NCI-H446 treated with DMSO at 0.1 percent for 48 hours (cell line): ENCODE measurements around the gene ANKS1A.
A peak's percentile ranks its signal among the peaks of the same experiment; 100 is the strongest.
"Not testable (repeated sequence)": the region's sequence is repeated elsewhere in the genome, so short reads cannot be mapped to it uniquely, and the experiment has no call there.

Experiments
- DNase-seq: peaks from one replicate; lab custom pipeline; 2025; lab: John Stamatoyannopoulos, UW

ANKS1A gene

GRCh38 chr6:35084511-35085203 is 195.6 kb downstream of the ANKS1A start:
- no peak for DNase-seq

DNA sequence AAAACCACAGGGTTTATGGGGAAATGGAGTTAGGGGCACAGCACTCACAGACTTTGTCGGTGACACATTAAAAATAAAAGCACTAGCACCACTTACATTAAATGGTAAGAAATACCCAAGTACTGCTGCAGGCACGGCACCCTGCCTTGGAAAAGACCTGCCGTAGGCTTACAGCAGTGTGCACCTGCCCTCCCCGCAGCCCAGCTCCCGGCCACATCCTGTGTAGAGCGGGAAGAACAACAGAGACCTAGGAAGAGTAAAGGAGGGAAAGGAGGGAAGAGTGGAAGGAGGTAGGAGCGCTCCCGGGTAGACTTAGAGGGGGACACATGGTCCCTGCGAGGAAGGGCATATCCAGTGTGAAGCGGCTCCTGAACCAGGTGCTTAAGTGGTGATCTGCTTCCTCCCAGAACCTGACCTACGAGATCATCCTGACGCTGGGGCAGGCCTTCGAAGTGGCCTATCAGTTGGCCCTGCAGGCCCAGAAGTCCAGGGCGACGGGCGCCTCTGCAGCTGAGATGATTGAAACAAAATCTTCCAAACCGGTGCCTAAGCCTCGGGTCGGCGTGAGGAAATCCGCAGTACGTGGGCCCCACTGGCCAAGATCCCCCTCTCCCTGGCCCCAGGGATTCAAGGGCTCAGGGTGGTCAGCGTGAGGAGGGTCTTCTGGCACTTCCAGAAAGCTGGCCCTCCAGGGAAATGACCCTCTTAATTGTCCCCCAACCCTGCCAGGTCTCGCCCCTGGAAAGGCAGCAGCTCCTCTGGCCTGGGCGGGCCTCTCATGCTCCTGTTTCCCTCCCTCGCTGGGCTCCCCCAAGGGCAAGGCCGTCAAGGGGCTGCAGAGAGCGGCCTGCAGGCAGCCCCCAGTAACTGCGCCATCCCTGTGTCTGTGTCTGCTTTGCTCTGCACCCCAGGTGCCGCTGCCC is 196.6 kb downstream of the ANKS1A start:
- no peak for DNase-seq

DNA sequence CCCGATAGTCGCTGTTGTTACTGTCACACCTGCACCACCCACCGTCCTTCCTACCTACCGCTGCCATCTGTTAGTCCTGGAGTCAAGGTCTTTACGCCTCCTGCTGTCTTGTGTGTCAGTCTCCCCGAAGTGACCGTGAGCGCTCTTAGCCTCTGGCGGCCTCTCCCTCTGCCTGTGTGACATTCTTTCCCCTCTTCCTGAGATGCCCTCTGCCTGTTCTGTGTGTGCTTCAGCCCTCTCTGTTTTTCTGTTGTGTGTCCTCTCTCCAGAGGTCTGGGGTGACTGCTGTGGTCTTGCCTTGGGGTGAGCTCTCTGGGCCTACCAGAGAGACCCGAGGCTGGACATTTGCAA is 197.2 kb downstream of the ANKS1A start:
- DNase-seq, result no peak

DNA sequence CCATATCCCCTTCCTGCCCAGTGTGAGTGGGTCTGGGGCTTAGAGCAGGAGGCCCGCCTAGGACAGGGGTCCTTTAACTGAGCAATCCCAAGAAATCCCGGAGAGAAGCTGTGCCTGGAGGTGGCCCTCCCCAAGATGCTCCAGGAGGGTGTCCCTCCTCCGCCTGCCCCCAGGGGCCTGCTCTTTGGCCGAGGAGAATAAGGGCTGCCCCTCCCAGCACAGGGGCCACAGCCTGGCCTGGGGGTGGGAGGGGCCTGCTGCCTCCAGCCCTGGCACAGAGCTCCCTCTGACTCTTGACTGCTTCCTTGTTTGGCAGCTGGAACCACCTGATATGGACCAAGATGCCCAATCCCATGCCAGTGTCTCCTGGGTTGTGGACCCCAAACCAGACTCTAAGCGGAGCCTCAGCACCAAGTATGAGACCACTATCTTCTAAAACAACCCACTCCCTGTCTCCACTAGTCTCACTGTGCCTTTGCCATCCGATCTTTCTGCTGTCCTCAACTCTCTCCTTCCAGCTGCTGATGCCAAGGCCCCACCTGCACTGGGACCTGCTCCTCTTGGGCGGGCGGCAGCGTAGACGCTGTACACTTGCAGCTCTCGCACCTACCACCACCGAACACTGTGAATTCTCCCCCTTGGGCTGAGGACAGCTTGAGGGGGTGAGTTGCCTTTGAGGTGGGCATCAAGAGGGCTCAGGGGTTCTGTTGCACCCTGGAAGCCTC is 197.7 kb downstream of the ANKS1A start:
- no peak for DNase-seq

DNA sequence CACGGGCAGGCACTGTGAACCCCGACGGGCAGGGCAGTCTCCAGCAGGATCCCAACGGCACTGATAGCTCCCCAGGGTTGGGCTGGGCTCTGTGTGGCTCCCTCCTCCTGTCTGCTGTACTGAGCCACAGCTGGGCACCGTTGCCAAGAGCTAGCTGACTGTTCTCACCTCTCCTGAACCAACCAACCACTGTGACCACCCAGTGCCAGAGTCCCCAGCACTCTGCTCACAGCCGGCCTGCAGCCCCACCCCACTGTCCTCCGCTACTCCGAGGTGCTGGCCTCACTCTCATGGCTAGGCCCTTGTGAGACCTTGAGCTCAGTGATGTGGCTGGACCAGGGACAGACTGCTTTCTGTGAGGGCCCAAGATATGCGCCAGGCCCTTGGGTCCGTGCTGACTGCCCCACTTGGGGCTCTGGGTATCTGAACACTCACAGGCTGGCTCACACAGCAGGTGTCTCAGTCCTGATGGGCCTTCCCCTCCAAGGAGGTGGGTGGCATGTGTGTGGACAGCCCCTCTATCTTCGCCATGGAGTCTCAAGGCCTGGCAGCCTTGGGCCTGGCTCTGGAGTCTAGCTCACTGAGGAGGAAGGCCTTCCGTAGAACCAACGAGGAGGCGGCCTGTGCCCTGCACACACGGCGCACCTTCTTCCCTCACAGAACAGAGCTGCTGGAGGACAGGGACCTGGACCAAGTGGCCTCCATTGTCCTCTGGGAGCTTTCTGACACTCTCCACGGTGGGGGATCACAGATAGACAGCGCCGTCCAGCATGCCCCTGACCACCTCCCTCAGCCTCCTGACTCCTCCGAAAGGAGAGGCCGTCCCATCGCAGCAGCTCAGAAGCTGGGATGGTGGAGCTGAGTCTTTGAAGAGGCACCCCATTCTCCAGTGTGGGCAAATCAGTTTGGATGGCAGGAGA is 198.6 kb downstream of the ANKS1A start:
- no peak for DNase-seq

DNA sequence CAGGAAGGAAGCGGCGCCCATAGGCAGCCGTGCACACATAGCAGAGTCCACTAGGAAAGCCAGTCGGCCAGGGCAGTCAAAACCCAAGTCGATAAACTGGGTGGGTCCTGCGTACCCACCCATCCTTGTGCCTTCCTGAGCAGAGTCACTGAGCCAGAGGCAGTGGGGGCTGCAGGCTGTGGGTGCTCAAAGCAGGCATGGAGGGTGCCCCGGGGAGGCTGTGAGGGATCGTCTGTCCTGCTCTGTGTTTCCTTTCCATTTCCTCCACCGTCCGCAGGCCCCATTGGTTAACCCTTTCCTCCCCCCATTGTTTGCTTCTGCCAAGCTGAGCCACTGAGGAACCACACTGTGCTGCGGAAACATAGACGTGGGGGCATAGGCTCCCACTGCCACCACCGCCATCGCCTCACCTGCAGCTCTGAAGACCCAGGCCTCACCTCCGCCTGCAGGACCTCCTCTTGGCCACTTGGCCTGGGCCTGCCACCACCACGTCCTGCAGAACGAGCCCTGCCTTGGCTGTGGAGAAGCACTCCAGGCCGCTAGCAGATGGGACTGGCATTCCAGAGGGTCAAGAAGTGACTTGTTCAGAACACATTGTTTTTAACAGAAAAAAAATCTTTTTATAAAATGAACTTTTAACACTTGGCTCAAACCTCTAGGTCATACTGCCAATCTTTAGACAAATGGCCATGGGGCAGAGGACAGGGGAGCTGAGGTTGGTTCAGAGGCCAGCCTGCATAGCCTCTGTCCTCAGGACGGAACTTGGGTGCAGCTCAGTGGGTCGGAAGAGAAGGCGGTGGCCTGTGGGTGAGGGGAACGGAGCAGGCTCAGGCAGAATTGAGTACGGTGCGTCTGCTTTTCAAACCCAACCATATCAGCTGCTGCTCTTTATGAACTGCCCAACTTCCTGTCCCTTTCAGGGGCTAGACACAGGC is 199.5 kb downstream of the ANKS1A start:
- no peak for DNase-seq

DNA sequence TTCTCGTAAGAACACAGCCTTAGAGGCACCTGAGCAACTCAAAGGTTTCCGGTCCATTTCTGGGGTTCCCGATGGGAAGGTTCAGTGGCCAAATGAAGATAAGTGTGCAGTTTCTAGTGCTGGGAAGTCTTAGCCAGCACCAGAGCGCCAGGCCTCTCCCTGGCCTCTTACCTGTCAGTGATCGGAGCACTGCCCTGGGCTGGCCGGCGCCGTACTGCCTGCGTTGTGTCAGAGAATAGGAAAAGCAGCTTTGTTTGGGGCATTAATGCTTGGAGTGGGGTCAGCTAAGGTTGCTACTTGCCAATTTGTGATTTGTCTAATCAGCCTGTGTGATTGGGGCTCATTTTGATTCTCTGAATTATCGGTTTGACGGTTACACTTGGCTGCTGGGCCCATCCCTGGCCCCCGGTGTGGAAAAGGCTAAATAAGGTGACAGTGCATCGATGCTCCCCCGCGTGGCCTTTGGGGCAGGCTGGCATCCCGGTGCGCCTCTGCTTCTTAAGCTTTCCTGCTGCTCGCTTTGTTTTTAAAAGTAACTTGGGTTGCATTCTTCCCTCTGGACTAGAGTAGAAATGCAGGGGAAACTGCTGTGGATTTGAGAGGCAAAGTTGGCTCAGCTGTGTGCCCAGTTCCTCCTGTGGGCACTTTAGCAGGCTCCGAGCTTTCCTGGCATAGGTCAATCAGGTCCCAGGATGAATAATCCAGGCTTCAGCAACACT is 200.3 kb downstream of the ANKS1A start:
- no peak for DNase-seq

DNA sequence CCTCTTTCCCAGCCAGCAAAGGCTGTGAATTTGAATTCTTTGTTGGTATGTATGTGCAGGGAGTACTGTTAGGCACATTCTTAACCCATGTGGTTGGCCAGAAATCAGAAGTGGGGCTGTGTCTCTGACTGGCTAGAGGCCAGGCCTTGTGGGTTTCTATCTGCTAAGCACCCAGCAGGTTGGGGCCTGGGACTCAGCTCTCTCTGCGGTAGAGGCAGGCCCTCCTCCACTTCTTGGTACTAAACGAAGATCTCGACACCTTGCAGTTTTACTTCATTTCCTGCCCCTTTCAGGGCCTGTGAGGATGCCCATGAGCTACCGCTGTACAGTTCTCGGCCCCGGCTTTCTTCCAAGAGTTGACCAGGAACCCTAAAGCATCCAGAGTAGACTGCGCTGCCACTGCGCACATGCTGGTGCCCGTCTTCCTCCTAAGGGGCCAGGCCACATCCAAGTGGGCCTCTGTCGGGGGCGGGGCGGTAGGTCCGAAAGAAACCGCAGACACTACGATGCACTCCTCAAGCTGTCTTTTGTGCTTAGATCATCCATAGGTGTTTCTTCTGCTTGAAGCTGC is 201.0 kb downstream of the ANKS1A start:
- DNase-seq, result no peak

DNA sequence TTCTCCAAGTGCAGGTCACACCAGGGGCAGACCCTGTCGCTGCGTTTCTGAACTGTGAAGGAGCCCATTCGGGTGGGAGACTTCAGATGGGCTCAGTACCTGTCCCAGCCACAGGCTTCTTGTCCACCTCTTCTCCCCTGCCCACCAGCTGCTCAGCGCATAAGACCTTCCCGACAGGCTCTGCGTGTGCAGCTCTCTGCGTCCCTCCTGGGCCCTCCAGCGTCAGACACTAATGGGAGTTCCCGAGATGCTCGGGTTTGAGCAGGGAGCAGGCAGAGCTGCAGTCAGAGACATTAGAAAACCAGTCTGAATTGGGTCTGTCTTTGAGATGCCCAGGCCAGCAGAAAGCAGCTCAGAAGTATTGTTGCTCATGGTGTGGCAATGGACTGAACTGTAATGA is 201.7 kb downstream of the ANKS1A start:
- DNase-seq, result no peak

DNA sequence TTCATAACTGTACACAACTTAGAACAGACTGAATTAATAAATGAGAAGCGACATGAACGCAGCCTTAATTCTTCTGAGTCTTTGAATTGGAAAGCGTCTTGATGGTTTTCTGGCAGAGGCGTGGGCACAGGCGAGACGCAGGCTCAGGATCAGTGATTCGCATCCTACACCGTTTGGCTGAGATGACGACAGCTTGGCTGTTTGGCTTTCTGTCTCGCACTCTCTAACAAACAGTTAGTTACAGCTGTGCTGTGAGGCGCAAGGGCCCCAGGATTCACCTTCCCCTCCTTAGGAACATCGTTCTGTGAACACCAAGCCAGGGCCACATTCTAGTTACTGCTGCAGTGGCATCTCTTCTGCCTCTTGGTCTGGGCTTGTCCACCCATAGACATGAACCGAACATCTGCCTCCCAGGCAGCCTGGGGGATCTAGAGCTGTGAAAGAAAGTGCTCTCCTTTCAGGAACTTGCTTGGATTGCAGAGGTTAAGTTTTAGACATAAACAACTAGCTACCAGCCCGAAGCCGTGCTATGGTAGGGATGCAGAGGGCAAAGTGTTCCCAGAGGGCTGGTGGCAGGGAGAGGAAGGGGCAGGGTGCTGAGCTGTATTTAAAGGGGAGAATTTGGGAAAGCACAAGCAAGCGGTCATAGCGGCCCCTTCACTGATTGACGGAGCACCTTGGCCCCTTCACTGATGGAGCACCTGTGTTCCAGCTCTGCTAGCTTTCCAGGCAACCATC is 202.5 kb downstream of the ANKS1A start:
- DNase-seq, result no peak

- no peak for DNase-seq
These were observed 203.5 kb downstream of the ANKS1A start for GRCh38 chr6:35092362-35093117.

DNA sequence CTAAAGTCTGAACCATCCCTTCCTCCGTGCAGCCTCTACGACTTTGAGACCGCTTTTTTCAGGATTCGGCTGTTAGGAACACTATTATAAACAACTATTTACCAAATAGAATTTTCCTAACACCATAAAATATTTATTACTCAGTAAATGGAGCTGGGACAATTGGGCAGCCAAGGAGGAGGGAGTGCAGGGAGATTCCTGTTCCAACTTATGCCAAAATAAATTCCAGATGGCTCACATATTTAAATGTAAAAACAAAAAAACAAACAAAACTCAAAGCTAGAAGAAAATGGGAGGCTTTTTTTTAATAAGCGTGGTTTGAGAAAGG is 204.0 kb downstream of the ANKS1A start:
- no peak for DNase-seq

GRCh38 chr6:35093783-35094182 is 204.7 kb downstream of the ANKS1A start:
- no peak for DNase-seq

DNA sequence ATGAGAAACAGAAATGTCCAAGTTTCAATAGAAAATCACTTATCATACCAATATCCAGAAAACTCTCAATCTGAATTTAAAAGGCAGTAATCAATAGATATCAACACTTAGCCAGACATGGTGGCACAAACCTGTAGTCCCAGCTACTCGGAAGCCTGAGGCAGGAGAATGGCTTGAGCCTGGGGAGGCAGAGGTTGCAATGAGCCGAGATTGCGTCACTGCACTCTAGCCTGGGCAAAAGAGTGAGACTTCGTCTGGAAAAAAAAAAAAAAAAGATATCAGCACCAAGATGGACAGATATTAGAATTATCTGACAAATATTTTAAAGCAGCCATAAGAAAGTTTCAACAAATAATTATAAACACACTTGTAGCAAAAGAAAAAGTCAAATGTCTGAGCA is 205.1 kb downstream of the ANKS1A start:
- DNase-seq, result no peak

DNA sequence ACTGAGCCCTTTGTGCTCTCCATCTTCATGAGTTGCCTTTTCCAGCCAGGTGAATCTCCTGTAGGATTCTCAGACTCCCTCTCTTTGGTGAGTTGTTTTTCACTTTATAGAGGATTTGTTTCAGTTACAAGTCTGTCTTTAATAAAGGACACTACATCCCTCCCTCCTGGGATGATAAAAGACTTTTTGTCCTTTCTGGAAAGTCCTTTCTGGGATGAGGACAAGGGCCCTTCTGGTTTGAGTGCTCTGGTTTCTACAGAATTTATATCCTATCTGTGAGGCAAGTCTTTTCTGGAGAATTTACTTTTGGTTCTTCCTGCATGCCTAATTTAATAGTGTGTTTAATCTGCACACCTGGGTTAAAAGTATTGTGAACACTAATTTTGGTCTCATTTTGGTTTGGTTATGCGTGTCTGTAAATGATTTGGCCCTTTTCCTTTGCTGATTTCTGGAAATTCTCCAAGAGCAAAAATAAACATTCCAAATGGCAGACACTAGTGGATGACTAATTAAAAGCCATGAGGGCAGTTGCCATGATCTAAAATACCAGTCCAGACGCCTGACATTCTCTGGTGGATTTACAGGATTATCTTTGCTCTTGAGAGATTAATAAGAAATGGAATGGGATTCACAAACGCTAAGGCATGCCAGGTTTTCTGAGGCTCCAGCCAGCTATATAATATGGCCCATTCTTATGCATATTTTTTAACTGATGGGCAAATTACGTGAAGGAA is 207.2 kb downstream of the ANKS1A start:
- peak; percentile 88 for DNase-seq

- no peak for DNase-seq
These were observed 210.1 kb downstream of the ANKS1A start for GRCh38 chr6:35099116-35099515.

- DNase-seq, result no peak
These were observed 216.0 kb downstream of the ANKS1A start for GRCh38 chr6:35105078-35105477.

- not testable (repeated sequence) for DNase-seq
These were observed 217.0 kb downstream of the ANKS1A start for GRCh38 chr6:35106061-35106460.
